ENCODE measurements around the gene SHFL.

The SHFL gene

GRCh38 chr19:10109528-10109927 lies 23.4 kb downstream of the SHFL start:
- no peak for DNase-seq (ENCODE audit: low spot score)

- no peak for DNase-seq (ENCODE audit: low spot score)
Measured at GRCh38 chr19:10110076-10110971, 24.2 kb downstream of the SHFL start.

GRCh38 chr19:10110972-10111317 lies 24.8 kb downstream of the SHFL start:
- DNase-seq (ENCODE audit: low spot score) = no peak

- peak; percentile 43 for DNase-seq (ENCODE audit: low spot score)
Measured at GRCh38 chr19:10111405-10111811, 25.3 kb downstream of the SHFL start, which contains the start of gene P2RY11. P2RY11 (plus strand) TSS chr19:10111693; CDS start chr19:10111722, 29 bp downstream.

GRCh38 chr19:10112037-10112761 lies 26.1 kb downstream of the SHFL start:
- DNase-seq (ENCODE audit: low spot score) = no peak

- no peak for DNase-seq (ENCODE audit: low spot score)
Measured at GRCh38 chr19:10112895-10113591, 26.9 kb downstream of the SHFL start.

GRCh38 chr19:10113592-10113963 lies 27.5 kb downstream of the SHFL start:
- DNase-seq (ENCODE audit: low spot score) = no peak

GRCh38 chr19:10113964-10114650 lies 28.0 kb downstream of the SHFL start:
- DNase-seq (ENCODE audit: low spot score) = no peak

- no peak for DNase-seq (ENCODE audit: low spot score)
Measured at GRCh38 chr19:10114651-10115391, 28.7 kb downstream of the SHFL start.

GRCh38 chr19:10115392-10116084 lies 29.4 kb downstream of the SHFL start:
- DNase-seq (ENCODE audit: low spot score) = no peak

GRCh38 chr19:10116085-10116865 lies 30.2 kb downstream of the SHFL start:
- no peak for DNase-seq (ENCODE audit: low spot score)

GRCh38 chr19:10116866-10117616 lies 30.9 kb downstream of the SHFL start:
- DNase-seq (ENCODE audit: low spot score) = no peak

GRCh38 chr19:10118960-10119359 lies 32.8 kb downstream of the SHFL start:
- DNase-seq (ENCODE audit: low spot score) = no peak

- no peak for DNase-seq (ENCODE audit: low spot score)
Measured at GRCh38 chr19:10120538-10121189, 34.5 kb downstream of the SHFL start.

GRCh38 chr19:10122045-10122444 lies 35.9 kb downstream of the SHFL start:
- DNase-seq (ENCODE audit: low spot score) = no peak

- DNase-seq (ENCODE audit: low spot score) = no peak
Measured at GRCh38 chr19:10124429-10124828, 38.3 kb downstream of the SHFL start.

- no peak for DNase-seq (ENCODE audit: low spot score)
Measured at GRCh38 chr19:10126213-10126639, 40.1 kb downstream of the SHFL start.

- no peak for DNase-seq (ENCODE audit: low spot score)
Measured at GRCh38 chr19:10132905-10133304, 46.8 kb downstream of the SHFL start.

- DNase-seq (ENCODE audit: low spot score) = no peak
Measured at GRCh38 chr19:10133596-10133995, 47.5 kb downstream of the SHFL start.

All from globus pallidus (tissue), 1 donor.